ENCODE results near the gene RRP1.

Gene RRP1

GRCh38 chr21:43760391-43760958 lies 28.9 kb upstream of the RRP1 start:
- no peak overlapping the region for H3K27ac ChIP-seq
- TF ChIP-seq CTCF (conservative IDR thresholded peaks at IDR 0.05), result no peak
- TF ChIP-seq ZFX (IDR thresholded peaks at IDR 0.05), result no peak

GRCh38 chr21:43761886-43762285 lies 27.5 kb upstream of the RRP1 start:
- no peak for TF ChIP-seq CTCF (conservative IDR thresholded peaks at IDR 0.05)
- no peak for TF ChIP-seq ZFX (IDR thresholded peaks at IDR 0.05)
- no peak overlapping the region for H3K27ac ChIP-seq

GRCh38 chr21:43762303-43763128 lies 26.9 kb upstream of the RRP1 start:
- no peak overlapping the region for H3K27ac ChIP-seq
- TF ChIP-seq CTCF (conservative IDR thresholded peaks at IDR 0.05) (no peak), ZFX (IDR thresholded peaks at IDR 0.05) (no peak)

GRCh38 chr21:43763901-43764523 lies 25.4 kb upstream of the RRP1 start:
- no peak overlapping the region for H3K27ac ChIP-seq
- TF ChIP-seq CTCF (conservative IDR thresholded peaks at IDR 0.05) (no peak), ZFX (IDR thresholded peaks at IDR 0.05) (no peak)

GRCh38 chr21:43764576-43765495 lies 24.5 kb upstream of the RRP1 start:
- no peak overlapping the region for H3K27ac ChIP-seq
- no peak for TF ChIP-seq ZFX (IDR thresholded peaks at IDR 0.05)
- TF ChIP-seq CTCF (conservative IDR thresholded peaks at IDR 0.05), result no peak

- TF ChIP-seq CTCF (conservative IDR thresholded peaks at IDR 0.05) (no peak), ZFX (IDR thresholded peaks at IDR 0.05) (no peak)
- no peak overlapping the region for H3K27ac ChIP-seq
Observed at GRCh38 chr21:43766734-43767497, 22.5 kb upstream of the RRP1 start.

Measured in C4-2B (cell line).